ENCODE results near the gene DHRS4. TPM values are rescaled to one million over a fixed set of nuclear protein-coding genes. Genes with fewer than 3 reads are reported as not detected.

DHRS4 gene
- total and polyA plus RNA-seq, 2 of the 13 experiments (the other 11 are each of a cell fraction or from before 2014, with no cell fraction given), result 23.9 to 45.1 TPM

GRCh38 chr14:23953464-23954278 lies at the start of gene DHRS4 (continued):
- TF ChIP-seq, protein P1, sequence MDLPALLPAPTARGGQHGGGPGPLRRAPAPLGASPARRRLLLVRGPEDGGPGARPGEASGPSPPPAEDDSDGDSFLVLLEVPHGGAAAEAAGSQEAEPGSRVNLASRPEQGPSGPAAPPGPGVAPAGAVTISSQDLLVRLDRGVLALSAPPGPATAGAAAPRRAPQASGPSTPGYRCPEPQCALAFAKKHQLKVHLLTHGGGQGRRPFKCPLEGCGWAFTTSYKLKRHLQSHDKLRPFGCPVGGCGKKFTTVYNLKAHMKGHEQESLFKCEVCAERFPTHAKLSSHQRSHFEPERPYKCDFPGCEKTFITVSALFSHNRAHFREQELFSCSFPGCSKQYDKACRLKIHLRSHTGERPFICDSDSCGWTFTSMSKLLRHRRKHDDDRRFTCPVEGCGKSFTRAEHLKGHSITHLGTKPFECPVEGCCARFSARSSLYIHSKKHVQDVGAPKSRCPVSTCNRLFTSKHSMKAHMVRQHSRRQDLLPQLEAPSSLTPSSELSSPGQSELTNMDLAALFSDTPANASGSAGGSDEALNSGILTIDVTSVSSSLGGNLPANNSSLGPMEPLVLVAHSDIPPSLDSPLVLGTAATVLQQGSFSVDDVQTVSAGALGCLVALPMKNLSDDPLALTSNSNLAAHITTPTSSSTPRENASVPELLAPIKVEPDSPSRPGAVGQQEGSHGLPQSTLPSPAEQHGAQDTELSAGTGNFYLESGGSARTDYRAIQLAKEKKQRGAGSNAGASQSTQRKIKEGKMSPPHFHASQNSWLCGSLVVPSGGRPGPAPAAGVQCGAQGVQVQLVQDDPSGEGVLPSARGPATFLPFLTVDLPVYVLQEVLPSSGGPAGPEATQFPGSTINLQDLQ (CRISPR knock-in tag; IDR thresholded peaks at IDR 0.05), result peak; percentile 98
- TF ChIP-seq, protein P2, sequence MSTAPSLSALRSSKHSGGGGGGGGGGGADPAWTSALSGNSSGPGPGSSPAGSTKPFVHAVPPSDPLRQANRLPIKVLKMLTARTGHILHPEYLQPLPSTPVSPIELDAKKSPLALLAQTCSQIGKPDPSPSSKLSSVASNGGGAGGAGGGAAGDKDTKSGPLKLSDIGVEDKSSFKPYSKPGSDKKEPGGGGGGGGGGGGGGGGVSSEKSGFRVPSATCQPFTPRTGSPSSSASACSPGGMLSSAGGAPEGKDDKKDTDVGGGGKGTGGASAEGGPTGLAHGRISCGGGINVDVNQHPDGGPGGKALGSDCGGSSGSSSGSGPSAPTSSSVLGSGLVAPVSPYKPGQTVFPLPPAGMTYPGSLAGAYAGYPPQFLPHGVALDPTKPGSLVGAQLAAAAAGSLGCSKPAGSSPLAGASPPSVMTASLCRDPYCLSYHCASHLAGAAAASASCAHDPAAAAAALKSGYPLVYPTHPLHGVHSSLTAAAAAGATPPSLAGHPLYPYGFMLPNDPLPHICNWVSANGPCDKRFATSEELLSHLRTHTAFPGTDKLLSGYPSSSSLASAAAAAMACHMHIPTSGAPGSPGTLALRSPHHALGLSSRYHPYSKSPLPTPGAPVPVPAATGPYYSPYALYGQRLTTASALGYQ (CRISPR knock-in tag; IDR thresholded peaks at IDR 0.05), result peak; percentile 92
- TF ChIP-seq SRSF1 (optimal IDR thresholded peaks at IDR 0.05; ENCODE audit: low read depth, low read length), result peak; percentile 98
- TF ChIP-seq ZSCAN29 (CRISPR knock-in tag; conservative IDR thresholded peaks at IDR 0.05), result peak; percentile 96
- TF ChIP-seq SP1 (IDR thresholded peaks at IDR 0.05), result no peak
- TF ChIP-seq SP1 (CRISPR knock-in tag; IDR thresholded peaks at IDR 0.05), result peak; percentile 77
- no peak for TF ChIP-seq RFX5 (IDR thresholded peaks at IDR 0.05; ENCODE audit: low read depth, low read length)
- TF ChIP-seq ZNF7 (CRISPR knock-in tag; IDR thresholded peaks at IDR 0.05), result no peak
- TF ChIP-seq ZNF414 (CRISPR knock-in tag; IDR thresholded peaks at IDR 0.05), result peak; percentile 97
- TF ChIP-seq FOSL1 (CRISPR knock-in tag; IDR thresholded peaks at IDR 0.05; ENCODE audit: borderline replicate concordance), result no peak
- peak; percentile 100 for TF ChIP-seq ONECUT2 (CRISPR knock-in tag; IDR thresholded peaks at IDR 0.05)
- TF ChIP-seq ZNF558 (CRISPR knock-in tag; IDR thresholded peaks at IDR 0.05; ENCODE audit: borderline replicate concordance), result peak; percentile 97
- TF ChIP-seq DPF2 (CRISPR knock-in tag; IDR thresholded peaks at IDR 0.05; ENCODE audit: borderline replicate concordance, low read depth), result 0 out of 2 replicates have a peak, but pooled peaks have one; percentile 30
- TF ChIP-seq JARID2 (CRISPR knock-in tag; IDR thresholded peaks at IDR 0.05; ENCODE audit: insufficient replicate concordance), result peak; percentile 90
- peak; percentile 86 for TF ChIP-seq MIER2 (CRISPR knock-in tag; IDR thresholded peaks at IDR 0.05)
- peak; percentile 93 for TF ChIP-seq RFXAP (CRISPR knock-in tag; IDR thresholded peaks at IDR 0.05; ENCODE audit: borderline replicate concordance)
- TF ChIP-seq, protein P3, sequence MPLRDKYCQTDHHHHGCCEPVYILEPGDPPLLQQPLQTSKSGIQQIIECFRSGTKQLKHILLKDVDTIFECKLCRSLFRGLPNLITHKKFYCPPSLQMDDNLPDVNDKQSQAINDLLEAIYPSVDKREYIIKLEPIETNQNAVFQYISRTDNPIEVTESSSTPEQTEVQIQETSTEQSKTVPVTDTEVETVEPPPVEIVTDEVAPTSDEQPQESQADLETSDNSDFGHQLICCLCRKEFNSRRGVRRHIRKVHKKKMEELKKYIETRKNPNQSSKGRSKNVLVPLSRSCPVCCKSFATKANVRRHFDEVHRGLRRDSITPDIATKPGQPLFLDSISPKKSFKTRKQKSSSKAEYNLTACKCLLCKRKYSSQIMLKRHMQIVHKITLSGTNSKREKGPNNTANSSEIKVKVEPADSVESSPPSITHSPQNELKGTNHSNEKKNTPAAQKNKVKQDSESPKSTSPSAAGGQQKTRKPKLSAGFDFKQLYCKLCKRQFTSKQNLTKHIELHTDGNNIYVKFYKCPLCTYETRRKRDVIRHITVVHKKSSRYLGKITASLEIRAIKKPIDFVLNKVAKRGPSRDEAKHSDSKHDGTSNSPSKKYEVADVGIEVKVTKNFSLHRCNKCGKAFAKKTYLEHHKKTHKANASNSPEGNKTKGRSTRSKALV (CRISPR knock-in tag; IDR thresholded peaks at IDR 0.05), result peak; percentile 94
- peak; percentile 97 for TF ChIP-seq NKX3-1 (CRISPR knock-in tag; IDR thresholded peaks at IDR 0.05)
- TF ChIP-seq KDM2A (CRISPR knock-in tag; IDR thresholded peaks at IDR 0.05; ENCODE audit: borderline replicate concordance, low read depth), result peak; percentile 84
- TF ChIP-seq CENPT (CRISPR knock-in tag; IDR thresholded peaks at IDR 0.05; ENCODE audit: low read depth), result peak; percentile 72; the same call in 1 of the 2 replicates
- TF ChIP-seq ZNF629 (CRISPR knock-in tag; conservative IDR thresholded peaks at IDR 0.05), result peak; percentile 74
- peak; percentile 96; the same call in 1 of the 2 replicates for TF ChIP-seq ZNF598 (CRISPR knock-in tag; IDR thresholded peaks at IDR 0.05; ENCODE audit: borderline replicate concordance)
- TF ChIP-seq ZEB1 (IDR thresholded peaks at IDR 0.05; ENCODE audit: insufficient replicate concordance, low read depth), result peak; percentile 85
